ENCODE results near the gene CCDC78. TPM values are rescaled to one million over a fixed set of nuclear protein-coding genes. Genes with fewer than 3 reads are reported as not detected.

The CCDC78 gene
- total RNA-seq, 2 donors from 2014 or later: 0.92 to 0.95 TPM

GRCh38 chr16:766820-767640, 40.8 kb upstream of the CCDC78 start:
- no peaks in the 10 kb centered on the region for H3K27me3 ChIP-seq (replicated peaks; ENCODE audit: insufficient read depth)
- DNase-seq (ENCODE audit: low spot score) (no peak), ATAC-seq (ENCODE audit: insufficient number of reproducible peaks, low FRiP score, low read depth) (no peak)
- H3K36me3 ChIP-seq: no peaks in the 10 kb centered on the region
- no peak overlapping the region for H3K27ac ChIP-seq
- no peak overlapping the region for H3K4me3 ChIP-seq
- no peaks in the 10 kb centered on the region for H3K4me1 ChIP-seq (ENCODE audit: control insufficient read depth in 1 of 2, low read depth in 2 of 2)
- H3K9me3 ChIP-seq: no peaks in the 10 kb centered on the region
- no peak for TF ChIP-seq CTCF (IDR thresholded peaks at IDR 0.05)

GRCh38 chr16:766008-766819, 40.0 kb upstream of the CCDC78 start:
- DNase-seq (ENCODE audit: low spot score) (no peak), ATAC-seq (ENCODE audit: insufficient number of reproducible peaks, low FRiP score, low read depth) (no peak)
- Histone ChIP-seq H3K27me3 (replicated peaks; ENCODE audit: insufficient read depth) (no peaks in the 10 kb centered on the region), H3K36me3 (no peaks in the 10 kb centered on the region), H3K4me1 (ENCODE audit: control insufficient read depth in 1 of 2, low read depth in 2 of 2) (no peaks in the 10 kb centered on the region), H3K9me3 (no peaks in the 10 kb centered on the region), H3K27ac (no peak overlapping the region), H3K4me3 (no peak overlapping the region)
- no peak for TF ChIP-seq CTCF (IDR thresholded peaks at IDR 0.05)

DNA sequence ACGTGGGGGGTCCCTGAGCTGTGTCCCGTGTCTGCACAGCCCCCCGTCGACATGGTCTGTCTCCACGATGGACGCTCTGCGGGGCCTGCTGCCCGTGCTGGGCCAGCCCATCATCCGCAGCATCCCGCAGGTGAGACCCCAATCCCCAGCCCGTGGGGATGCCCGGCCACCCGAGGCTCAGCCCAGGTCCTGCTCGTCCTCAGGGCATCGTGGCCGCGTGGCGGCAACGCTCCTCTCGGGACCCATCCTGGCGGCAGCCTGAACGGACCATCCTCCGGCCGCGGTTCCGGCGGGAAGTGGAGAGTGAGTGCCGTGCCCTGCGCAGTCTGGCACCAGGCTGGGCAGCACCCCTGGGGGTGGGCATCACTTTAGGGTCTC, 39.2 kb upstream of the CCDC78 start:
- Histone ChIP-seq H3K4me1 (ENCODE audit: control insufficient read depth in 1 of 2, low read depth in 2 of 2) (no peaks in the 10 kb centered on the region), H3K27ac (no peak overlapping the region), H3K27me3 (replicated peaks; ENCODE audit: insufficient read depth) (no peaks in the 10 kb centered on the region), H3K4me3 (no peak overlapping the region), H3K36me3 (no peaks in the 10 kb centered on the region), H3K9me3 (no peaks in the 10 kb centered on the region)
- TF ChIP-seq CTCF (IDR thresholded peaks at IDR 0.05): no peak
- ATAC-seq (ENCODE audit: insufficient number of reproducible peaks, low FRiP score, low read depth) (no peak), DNase-seq (ENCODE audit: low spot score) (no peak)

GRCh38 chr16:764848-765487, 38.7 kb upstream of the CCDC78 start:
- Histone ChIP-seq H3K27me3 (replicated peaks; ENCODE audit: insufficient read depth) (no peaks in the 10 kb centered on the region), H3K4me1 (ENCODE audit: control insufficient read depth in 1 of 2, low read depth in 2 of 2) (no peaks in the 10 kb centered on the region), H3K27ac (no peak overlapping the region), H3K36me3 (no peaks in the 10 kb centered on the region), H3K4me3 (no peak overlapping the region), H3K9me3 (no peaks in the 10 kb centered on the region)
- DNase-seq (ENCODE audit: low spot score) (no peak), ATAC-seq (ENCODE audit: insufficient number of reproducible peaks, low FRiP score, low read depth) (no peak)
- no peak for TF ChIP-seq CTCF (IDR thresholded peaks at IDR 0.05)

GRCh38 chr16:764184-764750, 38.0 kb upstream of the CCDC78 start:
- no peaks in the 10 kb centered on the region for H3K27me3 ChIP-seq (replicated peaks; ENCODE audit: insufficient read depth)
- DNase-seq (ENCODE audit: low spot score) (no peak), ATAC-seq (ENCODE audit: insufficient number of reproducible peaks, low FRiP score, low read depth) (no peak)
- H3K9me3 ChIP-seq: no peaks in the 10 kb centered on the region
- H3K36me3 ChIP-seq: no peaks in the 10 kb centered on the region
- no peak overlapping the region for H3K4me3 ChIP-seq
- H3K27ac ChIP-seq: no peak overlapping the region
- TF ChIP-seq CTCF (IDR thresholded peaks at IDR 0.05): no peak
- H3K4me1 ChIP-seq (ENCODE audit: control insufficient read depth in 1 of 2, low read depth in 2 of 2): no peaks in the 10 kb centered on the region

Measured in thoracic aorta (tissue), 2 donors.